T-helper 2 cell (primary cell): Measurements from ENCODE around the gene G6PD.
"Not testable (repeated sequence)": the region's sequence is repeated elsewhere in the genome, so short reads cannot be mapped to it uniquely, and the experiment has no call there.

Experiments
- DNase-seq, 5 experiments: peaks; one replicate each; pipeline versions ENCODE4 v3.0.0 to v3.0.0-alpha.2; 2012 to 2022

Gene G6PD

GRCh38 chrX:154515090-154515965, 31.3 kb downstream of the G6PD start:
- peak in 1 of 5 experiments; percentile 56 for DNase-seq

GRCh38 chrX:154513716-154514115, 32.9 kb downstream of the G6PD start:
- DNase-seq, result no peak

- DNase-seq, result no peak
Observed at GRCh38 chrX:154512879-154513553, 33.6 kb downstream of the G6PD start.

GRCh38 chrX:154511761-154512160, 34.9 kb downstream of the G6PD start:
- DNase-seq, result no peak

GRCh38 chrX:154509455-154509854, 37.2 kb downstream of the G6PD start:
- no peak for DNase-seq

GRCh38 chrX:154508384-154508745, 38.3 kb downstream of the G6PD start:
- DNase-seq, result no peak

GRCh38 chrX:154507673-154508383, 38.8 kb downstream of the G6PD start:
- DNase-seq, result no peak

- DNase-seq, result no peak
Observed at GRCh38 chrX:154506483-154507332, 39.9 kb downstream of the G6PD start.

- DNase-seq, result no peak
Observed at GRCh38 chrX:154505734-154506133, 40.9 kb downstream of the G6PD start.

GRCh38 chrX:154502989-154503388, 43.7 kb downstream of the G6PD start:
- DNase-seq, result no peak

GRCh38 chrX:154502098-154502497, 44.5 kb downstream of the G6PD start:
- DNase-seq, result no peak

- not testable (repeated sequence) for DNase-seq
Observed at GRCh38 chrX:154501423-154501822, 45.2 kb downstream of the G6PD start.

GRCh38 chrX:154496591-154497137, 50.0 kb downstream of the G6PD start:
- not testable (repeated sequence) for DNase-seq

- DNase-seq, result no peak
Observed at GRCh38 chrX:154495472-154495922, 51.1 kb downstream of the G6PD start.

- no peak for DNase-seq
Observed at GRCh38 chrX:154494715-154495114, 51.9 kb downstream of the G6PD start.

GRCh38 chrX:154490414-154491083, 56.1 kb downstream of the G6PD start, which contains the start of gene SLC10A3:
SLC10A3 (minus strand) TSS chrX:154490629; CDS start chrX:154488940, 1,689 bp downstream.
- peak; percentile 78 to 95 (median 84) for DNase-seq

- peak in 2 of 5 experiments; percentile 1 to 45 for DNase-seq
Observed at GRCh38 chrX:154490021-154490413, 56.6 kb downstream of the G6PD start.

- DNase-seq, result no peak
Observed at GRCh38 chrX:154489182-154489581, 57.5 kb downstream of the G6PD start.

- DNase-seq, result no peak
Observed at GRCh38 chrX:154488336-154489075, 58.1 kb downstream of the G6PD start.

- no peak for DNase-seq
Observed at GRCh38 chrX:154487518-154488290, 58.9 kb downstream of the G6PD start.
